ENCODE measurements around the gene TRPV3.
"Not testable (repeated sequence)": the region's sequence is repeated elsewhere in the genome, so short reads cannot be mapped to it uniquely, and the experiment has no call there.

TRPV3 gene

GRCh38 chr17:3526971-3527370, 30.6 kb downstream of the TRPV3 start:
- no peak overlapping the region for H3K4me3 ChIP-seq (ENCODE audit: low read length)
- no peak for DNase-seq (ENCODE audit: low read depth)
- no peak for TF ChIP-seq CTCF (conservative IDR thresholded peaks at IDR 0.05; ENCODE audit: low read depth, low read length)

- DNase-seq (ENCODE audit: low read depth), result no peak
- no peak overlapping the region for H3K4me3 ChIP-seq (ENCODE audit: low read length)
- TF ChIP-seq CTCF (conservative IDR thresholded peaks at IDR 0.05; ENCODE audit: low read depth, low read length), result no peak
Observed at GRCh38 chr17:3526491-3526890, 31.1 kb downstream of the TRPV3 start.

DNA sequence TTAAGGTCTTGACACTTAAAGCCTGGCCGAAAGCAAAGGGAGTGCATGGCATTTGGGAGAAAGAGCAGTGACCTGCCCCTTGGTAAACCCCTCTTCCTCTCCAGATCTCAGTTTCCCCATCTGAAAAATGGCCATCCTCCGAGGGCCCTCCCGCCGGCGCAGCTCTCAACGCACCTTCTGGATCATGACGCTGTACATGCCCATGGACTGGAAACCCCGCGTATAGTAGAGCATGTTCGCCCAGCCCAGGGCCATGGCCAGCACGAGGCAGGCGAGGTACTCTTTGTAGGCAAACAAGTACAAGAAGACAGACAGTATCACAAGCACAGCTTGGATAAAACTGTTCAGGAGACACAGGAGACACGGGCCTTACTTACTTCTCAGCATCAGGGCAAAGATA, 33.6 kb downstream of the TRPV3 start:
- TF ChIP-seq CTCF (conservative IDR thresholded peaks at IDR 0.05; ENCODE audit: low read depth, low read length), result no peak
- H3K4me3 ChIP-seq (ENCODE audit: low read length), result no peak overlapping the region
- no peak for DNase-seq (ENCODE audit: low read depth)

GRCh38 chr17:3519472-3519871, 38.1 kb downstream of the TRPV3 start:
- H3K4me3 ChIP-seq (ENCODE audit: low read length), result not testable (repeated sequence)

DNA sequence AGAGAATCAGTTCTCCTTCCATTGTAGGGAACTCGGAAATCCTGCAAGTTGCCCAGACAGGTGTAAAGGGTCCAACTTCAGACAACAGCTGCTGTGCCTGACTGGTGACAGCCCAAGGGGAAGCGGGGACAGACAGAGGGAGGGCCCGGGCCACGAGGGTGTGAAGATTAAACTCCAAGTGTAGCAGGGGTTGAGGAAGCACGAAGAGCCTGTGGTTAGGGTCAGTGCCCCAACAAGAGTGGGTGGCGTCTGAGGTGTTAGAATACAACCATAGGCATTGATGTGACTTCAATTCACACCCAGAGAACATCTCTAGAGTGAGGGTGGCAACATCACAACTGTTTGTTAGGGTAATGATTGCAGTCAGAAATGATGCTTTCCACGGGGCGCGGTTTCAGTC, 42.7 kb downstream of the TRPV3 start:
- no peak for DNase-seq (ENCODE audit: low read depth)
- H3K4me3 ChIP-seq (ENCODE audit: low read length), result no peak overlapping the region
- TF ChIP-seq CTCF (conservative IDR thresholded peaks at IDR 0.05; ENCODE audit: low read depth, low read length), result no peak

More at GRCh38 chr17:3519472-3519871, 38.1 kb downstream of the TRPV3 start:
- not testable (repeated sequence) for DNase-seq (ENCODE audit: low read depth)

- not testable (repeated sequence) for DNase-seq (ENCODE audit: low read depth); H3K4me3 ChIP-seq (ENCODE audit: low read length)
Observed at GRCh38 chr17:3514167-3514566, 43.4 kb downstream of the TRPV3 start.

- DNase-seq (ENCODE audit: low read depth), result no peak
- peak overlapping the region; percentile 10 for H3K4me3 ChIP-seq (ENCODE audit: low read length)
- TF ChIP-seq CTCF (conservative IDR thresholded peaks at IDR 0.05; ENCODE audit: low read depth, low read length), result no peak
Observed at GRCh38 chr17:3513305-3514035, 44.1 kb downstream of the TRPV3 start.

- H3K4me3 ChIP-seq (ENCODE audit: low read length), result peak overlapping the region; percentile 10
- no peak for TF ChIP-seq CTCF (conservative IDR thresholded peaks at IDR 0.05; ENCODE audit: low read depth, low read length)
- DNase-seq (ENCODE audit: low read depth), result peak; percentile 36
Observed at GRCh38 chr17:3512505-3513171, 45.0 kb downstream of the TRPV3 start.
